Panc1 (cell line): ENCODE results near the gene UBASH3A. TPM values are rescaled to one million over a fixed set of nuclear protein-coding genes. Genes with fewer than 3 reads are reported as not detected.

Source experiments
- ATAC-seq: fragments of 200-7000 bp; cut with Tn5 transposase; 2 replicates; pipeline ENCODE4 v1.9.1; 2020; ENCODE audit warnings: mild to moderate bottlenecking, moderate library complexity
- BruUV-seq: library from RNA; stranded (reverse); fragments of 400-500 nt; replicated peaks from 2 replicates; lab custom pipeline; 2021; lab: Mats Ljungman, UMichigan
- CTCF ChIA-PET: fragments of 300-600 bp; sonication (Branson Sonifier 250); formaldehyde crosslinking; loops from one replicate; lab custom pipeline; 2022; ENCODE audit warnings: antibody characterized with exemption; lab: Charles Lee
- POLR2A ChIA-PET: fragments of 300-600 bp; sonication (Branson Sonifier 250); formaldehyde crosslinking; loops from one replicate; lab custom pipeline; 2022; ENCODE audit warnings: antibody characterized with exemption; lab: Charles Lee
- DNase-seq: peaks from one replicate; pipeline ENCODE4 v3.0.0-alpha.2; 2010; ENCODE audit warnings: low read depth, low spot score
- H3K27ac ChIP-seq: 2 replicates; pipeline ENCODE4 v1.5.1; 2011; ENCODE audit warnings: mild to moderate bottlenecking, low read length, inconsistent platforms
- H3K27me3 ChIP-seq: fragments of 200-500 bp; sonication (Bioruptor generic); 2 replicates; pipeline ENCODE4 v1.6.0; 2014; ENCODE audit warnings: low read length, inconsistent platforms; ENCODE audit not compliant: control insufficient read depth, insufficient read depth
- H3K36me3 ChIP-seq: fragments of 200-500 bp; sonication (Bioruptor generic); 2 replicates; pipeline ENCODE4 v1.5.1; 2014; ENCODE audit warnings: inconsistent platforms, mild to moderate bottlenecking, low read length, moderate library complexity; ENCODE audit not compliant: control insufficient read depth, insufficient read depth
- H3K4me1 ChIP-seq: 2 replicates; pipeline ENCODE4 v1.5.1; 2011; ENCODE audit warnings: inconsistent platforms, mild to moderate bottlenecking, low read length, moderate library complexity; ENCODE audit not compliant: control insufficient read depth, insufficient read depth
- H3K4me3 ChIP-seq, 2 experiments: 2 replicates each; pipeline ENCODE4 v1.5.1; 2011 to 2012; ENCODE audit warnings: low read depth in 2 of 2, low read length in 2 of 2, mild to moderate bottlenecking in 2 of 2, inconsistent platforms in 1 of 2, moderate library complexity in 1 of 2
- H3K9me3 ChIP-seq: fragments of 200-500 bp; sonication (Bioruptor generic); 2 replicates; pipeline ENCODE4 v1.5.1; 2014; ENCODE audit warnings: low read depth, mild to moderate bottlenecking, inconsistent platforms, low read length, moderate library complexity; ENCODE audit not compliant: control insufficient read depth, insufficient read depth
- CTCF ChIP-seq: fragments of 450-650 bp; IDR thresholded peaks from 2 replicates; pipeline ENCODE4 v1.5.1; 2017; ENCODE audit warnings: mild to moderate bottlenecking
- REST ChIP-seq, 2 experiments: IDR thresholded peaks; 2 replicates each; pipeline ENCODE4 v1.6.1; 2011 to 2012; ENCODE audit warnings: low read depth in 2 of 2, control low read depth in 1 of 2, low read length in 1 of 2, mild to moderate bottlenecking in 1 of 2, moderate library complexity in 1 of 2; ENCODE audit not compliant: insufficient read depth in 1 of 2
- SIN3A ChIP-seq: IDR thresholded peaks from 2 replicates; pipeline ENCODE4 v1.6.1; 2012; ENCODE audit warnings: low read depth, mild to moderate bottlenecking, low read length, moderate library complexity, borderline replicate concordance; ENCODE audit not compliant: insufficient read depth
- TCF7L2 ChIP-seq: IDR thresholded peaks from 2 replicates; pipeline ENCODE4 v1.6.1; 2011; ENCODE audit warnings: mild to moderate bottlenecking, low read depth, low read length, inconsistent platforms
- in situ Hi-C: cut with HindIII; loops from 2 replicates; pipeline ENCODE4 v1.10.0; 2016; ENCODE audit warnings: low sequenced_read_pairs, low pct_unique_long_range_greater_than_20kb
- intact Hi-C: fragments of 100-400 bp; cut with micrococcal nuclease; formaldehyde crosslinking; loops from one replicate; pipeline ENCODE4 v1.10.0; 2022; ENCODE audit not compliant: unreplicated experiment
- total RNA-seq: library from RNA; stranded (reverse); gene quantifications from one replicate; pipeline ENCODE4 v1.2.1, GENCODE V29; 2021; ENCODE audit not compliant: unreplicated experiment

Gene UBASH3A
- total RNA-seq, 1 experiment from 2014 or later, result 0.33 TPM

DNA sequence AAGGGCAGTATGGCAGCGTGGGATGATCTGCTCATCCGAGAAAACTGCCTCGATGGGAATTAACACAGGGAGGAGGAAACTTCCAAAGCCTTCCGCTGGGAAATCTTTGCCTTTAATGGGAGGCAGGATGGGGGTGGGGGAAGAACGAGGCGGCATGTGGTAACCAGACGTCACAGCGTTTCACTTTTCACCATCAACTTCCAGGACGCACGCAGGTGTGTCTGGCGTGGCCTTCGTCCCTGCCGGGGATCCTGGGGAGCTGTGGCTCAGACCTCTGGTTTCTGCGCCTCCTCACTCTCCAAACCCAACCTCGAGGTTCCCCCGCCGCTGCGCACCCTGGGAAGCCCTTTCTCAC lies 92.0 kb downstream of the UBASH3A start:
- in situ Hi-C loops (no loop called here), intact Hi-C loops (no loop called here)
- CTCF ChIA-PET, result no interaction called here
- no TSS peak for BruUV-seq
- H3K9me3 ChIP-seq, result no peaks in the 10 kb centered on the region
- H3K27ac ChIP-seq, result 0 out of 2 replicates have a peak overlapping the region, but pooled peaks have one; percentile 44
- POLR2A ChIA-PET, result interaction anchor here (0.5 to 0.8 kb wide), 4 partner anchors 27 to 430 kb away, joined by 3 to 5 read pairs (median 4); no protein-coding TSS in a partner anchor
- no peaks in the 10 kb centered on the region for H3K36me3 ChIP-seq
- TF ChIP-seq REST (IDR thresholded peaks at IDR 0.05; ENCODE audit: insufficient read depth in 1 of 2, low read depth in 2 of 2, low read length in 1 of 2) (no peak), TCF7L2 (no peak), SIN3A (no peak), CTCF (no peak)
- H3K27me3 ChIP-seq, result no peaks in the 10 kb centered on the region
- ATAC-seq, result peak; percentile 15
- H3K4me3 ChIP-seq, result peak overlapping the region; percentile 64 to 69
- no peaks in the 10 kb centered on the region for H3K4me1 ChIP-seq
- DNase-seq, result no peak

DNA sequence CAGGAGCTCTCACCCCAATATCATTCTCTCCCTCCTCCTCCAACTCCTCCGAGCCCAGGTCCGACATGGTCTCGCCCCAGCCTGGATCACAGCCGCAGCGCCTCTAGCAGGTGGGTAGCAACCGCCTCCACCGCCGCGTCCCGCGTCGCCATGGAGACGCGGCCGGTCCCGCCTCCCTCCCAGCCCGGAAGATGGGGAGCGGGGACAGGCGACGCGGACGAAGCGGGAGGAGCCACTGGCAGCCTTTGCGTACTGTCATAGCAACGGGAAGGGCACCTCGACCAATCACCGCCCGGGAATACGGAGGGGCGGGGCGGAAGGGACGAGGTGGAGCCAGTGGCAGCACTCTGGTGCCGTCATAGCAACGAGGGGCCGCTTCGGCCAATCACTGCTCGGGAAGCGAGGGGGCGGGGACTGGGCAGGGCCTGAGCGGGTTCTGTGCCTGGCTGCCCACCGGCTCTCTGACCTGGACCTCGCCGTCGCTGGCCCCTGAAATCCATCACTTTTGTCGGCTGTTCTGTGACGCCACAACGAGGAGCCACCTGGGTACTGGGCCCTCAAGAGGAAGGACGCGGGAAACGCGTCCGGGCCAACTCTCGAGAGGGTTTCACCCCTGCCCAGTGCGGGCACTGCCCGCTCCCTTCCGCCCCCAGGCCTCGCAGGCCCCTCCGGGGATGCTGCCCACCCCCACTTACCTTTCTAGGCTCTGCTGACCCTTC lies 92.6 kb downstream of the UBASH3A start, which contains the start of gene RSPH1:
Gene RSPH1 (minus strand): TSS at position 105 of the 719 bp plus-strand sequence. CDS start 38 bp downstream, at position 67.
- in situ Hi-C loops, result no loop called here
- Histone ChIP-seq H3K27me3 (no peaks in the 10 kb centered on the region), H3K9me3 (no peaks in the 10 kb centered on the region), H3K27ac (peak within 1 kb of the TSS; percentile 71), H3K4me3 (peak within 1 kb of the TSS; percentile 69 to 83), H3K36me3 (no peaks in the 10 kb centered on the region), H3K4me1 (no peaks in the 10 kb centered on the region)
- no peak for TF ChIP-seq REST (IDR thresholded peaks at IDR 0.05; ENCODE audit: insufficient read depth in 1 of 2, low read depth in 2 of 2, low read length in 1 of 2)
- peak; percentile 92 for TF ChIP-seq SIN3A
- ATAC-seq (peak; percentile 99), DNase-seq (peak; percentile 91)
- ChIA-PET POLR2A (interaction anchor here (0.5 to 0.8 kb wide), 4 partner anchors 27 to 431 kb away, joined by 3 to 5 read pairs (median 4); no protein-coding TSS in a partner anchor), CTCF (no interaction called here)
- no TSS peak for BruUV-seq
- intact Hi-C loops, result no loop called here
